HCT116 (cell line): ENCODE results near the gene SKAP1. TPM values are rescaled to one million over a fixed set of nuclear protein-coding genes. Genes with fewer than 3 reads are reported as not detected.

Source experiments
- ATAC-seq: fragments of 200-7000 bp; cut with Tn5 transposase; 2 replicates; pipeline ENCODE4 v1.9.1; 2020; ENCODE audit warnings: mild to moderate bottlenecking, moderate library complexity
- BruUV-seq: library from RNA; stranded (reverse); fragments of 400-500 nt; replicated peaks from 2 replicates; lab custom pipeline; 2021; lab: Mats Ljungman, UMichigan
- CTCF ChIA-PET: fragments of 300-600 bp; sonication (Branson Sonifier 250); formaldehyde crosslinking; loops from one replicate; lab custom pipeline; 2021; ENCODE audit warnings: antibody characterized with exemption; lab: Charles Lee
- POLR2A ChIA-PET: fragments of 300-600, 350-600 bp; sonication (Branson Sonifier 250); formaldehyde crosslinking; loops from one replicate; lab custom pipeline; 2021; ENCODE audit warnings: antibody characterized with exemption; lab: Charles Lee
- RAD21 ChIA-PET, 2 experiments: fragments of 300-600 bp; sonication (Branson Sonifier 250); formaldehyde crosslinking; loops; one replicate each; lab custom pipeline; 2023; ENCODE audit warnings: low total read pairs in 2 of 2; ENCODE audit not compliant: uncharacterized antibody in 2 of 2, unreplicated experiment in 2 of 2, low non-redundant PET in 1 of 2; lab: Charles Lee
- DNase-seq: peaks from one replicate; pipeline ENCODE4 v3.0.0-alpha.2; 2010; ENCODE audit warnings: low read depth, low spot score
- H2AFZ ChIP-seq: fragments of 200-600 bp; shearing (Covaris generic), sonication (generic); 2 replicates; pipeline ENCODE4 v1.6.1; 2017; ENCODE audit warnings: low read depth, mixed run types, mixed read lengths, antibody characterized with exemption, low read length; ENCODE audit not compliant: poor library complexity, severe bottlenecking
- H3K27ac ChIP-seq: 2 replicates; pipeline ENCODE4 v1.5.1; 2012; ENCODE audit warnings: low read depth, low read length
- H3K27me3 ChIP-seq: fragments of 200-600 bp; sonication (generic); 2 replicates; pipeline ENCODE4 v1.6.1; 2016; ENCODE audit warnings: mixed run types, low read length, mixed read lengths; ENCODE audit not compliant: insufficient read depth
- H3K36me3 ChIP-seq, 2 experiments: fragments of 200-500 bp in 1 of 2; fragments of 200-600 bp in 1 of 2; sonication (Bioruptor generic) in 1 of 2; sonication (generic) in 1 of 2; 2 replicates each; pipeline versions ENCODE4 v1.5.1 to v1.6.1; 2014 to 2016; ENCODE audit warnings: low read length in 2 of 2, inconsistent platforms in 1 of 2, mixed read lengths in 1 of 2, mixed run types in 1 of 2; ENCODE audit not compliant: insufficient read depth in 2 of 2, control insufficient read depth in 1 of 2
- H3K4me1 ChIP-seq, 2 experiments: fragments of 200-600 bp in 1 of 2; sonication (generic) in 1 of 2; 2 replicates each; pipeline versions ENCODE4 v1.5.1 to v1.6.1; 2012 to 2017; ENCODE audit warnings: low read length in 2 of 2, inconsistent platforms in 1 of 2, mild to moderate bottlenecking in 1 of 2, mixed read lengths in 1 of 2, mixed run types in 1 of 2, moderate library complexity in 1 of 2; ENCODE audit not compliant: insufficient read depth in 2 of 2, control insufficient read depth in 1 of 2
- H3K4me2 ChIP-seq: fragments of 200-600 bp; sonication (generic); 2 replicates; pipeline ENCODE4 v1.6.1; 2017; ENCODE audit warnings: mixed run types, low read length, mixed read lengths
- H3K4me3 ChIP-seq, 2 experiments: fragments of 200-600 bp in 1 of 2; sonication (generic) in 1 of 2; replicated peaks in 1 of 2; 2 replicates each; pipeline ENCODE4 v1.5.1; 2011 to 2016; ENCODE audit warnings: low read length in 2 of 2, control low read depth in 1 of 2, low read depth in 1 of 2, mild to moderate bottlenecking in 1 of 2, mixed read lengths in 1 of 2, mixed run types in 1 of 2
- H3K79me2 ChIP-seq: fragments of 200-600 bp; sonication (generic); 2 replicates; pipeline ENCODE4 v1.6.1; 2017; ENCODE audit warnings: mild to moderate bottlenecking, mixed run types, low read length, moderate library complexity, mixed read lengths; ENCODE audit not compliant: insufficient read depth
- H3K9ac ChIP-seq: fragments of 200-600 bp; sonication (generic); 2 replicates; pipeline ENCODE4 v1.6.1; 2016; ENCODE audit warnings: low read length, mixed read lengths
- H3K9me2 ChIP-seq: fragments of 200-600 bp; sonication (generic), shearing (Covaris generic); 2 replicates; pipeline ENCODE4 v1.6.1; 2017; ENCODE audit warnings: mixed run types, mild to moderate bottlenecking, moderate library complexity; ENCODE audit not compliant: insufficient read depth
- H3K9me3 ChIP-seq, 2 experiments: fragments of 200-500 bp in 1 of 2; fragments of 200-600 bp in 1 of 2; sonication (Bioruptor generic) in 1 of 2; sonication (generic) in 1 of 2; 2 replicates each; pipeline ENCODE4 v1.6.1; 2014 to 2017; ENCODE audit warnings: low read length in 2 of 2, mixed read lengths in 2 of 2, inconsistent platforms in 1 of 2, low read depth in 1 of 2, mild to moderate bottlenecking in 1 of 2, mixed run types in 1 of 2, moderate library complexity in 1 of 2; ENCODE audit not compliant: control insufficient read depth in 1 of 2, insufficient read depth in 1 of 2
- H4K20me1 ChIP-seq: fragments of 200-600 bp; sonication (generic), shearing (Covaris generic); 2 replicates; pipeline ENCODE4 v1.6.1; 2017; ENCODE audit warnings: mixed run types, mild to moderate bottlenecking, moderate library complexity; ENCODE audit not compliant: insufficient read depth
- CEBPB ChIP-seq: IDR thresholded peaks from 2 replicates; pipeline ENCODE4 v1.6.1; 2012; ENCODE audit warnings: low read depth
- ELF1 ChIP-seq: IDR thresholded peaks from 2 replicates; pipeline ENCODE4 v1.6.1; 2012; ENCODE audit warnings: low read depth, borderline replicate concordance
- EZH2 ChIP-seq: fragments of 200-600 bp; sonication (generic); IDR thresholded peaks from 2 replicates; pipeline ENCODE4 v1.6.1; 2017; ENCODE audit warnings: antibody characterized with exemption, mixed run types
- JUND ChIP-seq: IDR thresholded peaks from 2 replicates; pipeline ENCODE4 v1.6.1; 2012
- SRF ChIP-seq: IDR thresholded peaks from 2 replicates; pipeline ENCODE4 v1.6.1; 2012; ENCODE audit warnings: low read depth
- TCF7L2 ChIP-seq: IDR thresholded peaks from 2 replicates; pipeline ENCODE4 v1.7.0; 2011; ENCODE audit warnings: borderline replicate concordance, inconsistent platforms; ENCODE audit not compliant: insufficient read depth, insufficient read length; ENCODE audit errors: extremely low read depth
- ZFX ChIP-seq: fragments of 450-650 bp; IDR thresholded peaks from 2 replicates; pipeline ENCODE4 v1.6.1; 2017
- intact Hi-C: fragments of 100-400 bp; cut with micrococcal nuclease; formaldehyde crosslinking; loops from 2 replicates; pipeline ENCODE4 v1.10.0; 2022
- microRNA counts: library from miRNA; unstranded; fragments of <30 nt; microRNA quantifications from one replicate; lab custom pipeline; 2015
- microRNA-seq: library from miRNA; unstranded; fragments of <30 nt; microRNA quantifications from one replicate; pipeline ENCODE4, GENCODE V29; 2016; ENCODE audit warnings: borderline number of aligned reads
- total RNA-seq: library from RNA; stranded (reverse); gene quantifications from one replicate; pipeline ENCODE4 v1.2.1, GENCODE V29; 2021; ENCODE audit not compliant: unreplicated experiment
- TF ChIP-seq, protein P1 (sequence below): IDR thresholded peaks from 2 replicates; pipeline ENCODE4 v1.6.1; 2012

Gene SKAP1
- total RNA-seq, 1 experiment from 2014 or later, result 12.4 TPM

DNA sequence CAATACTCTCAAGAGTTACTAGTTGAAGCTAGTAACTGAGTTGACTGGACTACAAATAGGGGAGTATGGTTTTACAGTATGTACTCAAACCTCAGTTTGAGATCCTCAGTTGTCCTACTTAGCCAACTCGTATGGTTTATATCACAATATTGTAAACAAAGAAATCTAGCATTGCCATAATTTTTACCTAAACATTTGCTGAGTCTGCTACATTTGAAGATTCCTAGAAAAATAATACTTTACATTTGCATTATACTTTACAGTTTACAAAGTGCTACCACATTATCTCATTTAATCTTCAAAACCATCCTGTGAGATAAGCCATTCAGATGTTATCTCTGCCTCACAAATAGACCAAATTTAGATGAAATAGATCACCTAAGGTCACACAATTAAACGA lies 345.1 kb downstream of the SKAP1 start:
- H3K4me1 ChIP-seq, result peaks cover 3 to 7% of the 10 kb centered on the region in 2 experiments; a peak in 2 of 4 replicates

More for the DNA sequence above, 345.1 kb downstream of the SKAP1 start:
- Histone ChIP-seq H3K27ac (no peak overlapping the region), H3K9me2 (no peaks in the 10 kb centered on the region), H3K4me3 (no peak overlapping the region), H3K79me2 (peaks cover 92% of the 10 kb centered on the region), H3K4me2 (no peak overlapping the region), H3K9ac (no peak overlapping the region), H3K36me3 (no peaks in the 10 kb centered on the region), H4K20me1 (peaks cover 7% of the 10 kb centered on the region; the same call in 1 of the 2 replicates), H3K27me3 (no peaks in the 10 kb centered on the region), H2AFZ (no peak overlapping the region), H3K9me3 (no peaks in the 10 kb centered on the region)
- POLR2A ChIA-PET, result interaction anchor here (2.4 kb wide), 1 partner anchor 36 kb away, joined by 9 read pairs; the partner anchor contains the start of gene NFE2L1
- CTCF ChIA-PET, result interaction anchor here (1.4 kb wide), 1 partner anchor 9 kb away, joined by 3 read pairs; no protein-coding TSS in a partner anchor
- ATAC-seq (no peak), DNase-seq (no peak)
- TSS peak; percentile 36 for BruUV-seq
- RAD21 ChIA-PET, result no interaction called here
- intact Hi-C loops, result no loop called here
- TF ChIP-seq TCF7L2 (no peak), JUND (no peak), ELF1 (no peak), CEBPB (no peak), SRF (no peak), EZH2 (no peak), ZFX (no peak)
- TF ChIP-seq, protein P1, sequence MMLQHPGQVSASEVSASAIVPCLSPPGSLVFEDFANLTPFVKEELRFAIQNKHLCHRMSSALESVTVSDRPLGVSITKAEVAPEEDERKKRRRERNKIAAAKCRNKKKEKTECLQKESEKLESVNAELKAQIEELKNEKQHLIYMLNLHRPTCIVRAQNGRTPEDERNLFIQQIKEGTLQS, result no peak

MicroRNA genes within 50 kb of the gene (microRNA counts, 767-probe panel; counts per million panel counts)
- not detected for microRNA hsa-miR-1203 (lab: Ali Mortazavi, UCI)

Small RNA genes within 50 kb of the gene (microRNA-seq; reads per million reads assigned to microRNA genes)
- gene MIR1203, result not detected

Other genes starting within 250 kb of the SKAP1 start
- not detected for gene HOXB1, start 100.8 kb upstream of the SKAP1 start, total RNA-seq
- 2.0 TPM for gene HOXB2, start 114.9 kb upstream of the SKAP1 start, total RNA-seq
- gene HOXB4, start 148.1 kb upstream of the SKAP1 start, total RNA-seq, result 11.3 TPM
- gene HOXB3, start 160.0 kb upstream of the SKAP1 start, total RNA-seq, result 19.8 TPM
- 19.8 TPM for gene HOXB5, start 163.6 kb upstream of the SKAP1 start, total RNA-seq
- 64.8 TPM for gene HOXB6, start 174.8 kb upstream of the SKAP1 start, total RNA-seq
- gene HOXB7, start 180.8 kb upstream of the SKAP1 start, total RNA-seq, result 33.6 TPM
- gene HOXB8, start 185.1 kb upstream of the SKAP1 start, total RNA-seq, result 44.7 TPM
- gene HOXB9, start 196.1 kb upstream of the SKAP1 start, total RNA-seq, result 40.1 TPM